ENCODE data around the gene LPCAT2. TPM values are rescaled to one million over a fixed set of nuclear protein-coding genes. Genes with fewer than 3 reads are reported as not detected.

Gene LPCAT2
- polyA plus RNA-seq, 1 donor from 2014 or later = 0.59 TPM

DNA sequence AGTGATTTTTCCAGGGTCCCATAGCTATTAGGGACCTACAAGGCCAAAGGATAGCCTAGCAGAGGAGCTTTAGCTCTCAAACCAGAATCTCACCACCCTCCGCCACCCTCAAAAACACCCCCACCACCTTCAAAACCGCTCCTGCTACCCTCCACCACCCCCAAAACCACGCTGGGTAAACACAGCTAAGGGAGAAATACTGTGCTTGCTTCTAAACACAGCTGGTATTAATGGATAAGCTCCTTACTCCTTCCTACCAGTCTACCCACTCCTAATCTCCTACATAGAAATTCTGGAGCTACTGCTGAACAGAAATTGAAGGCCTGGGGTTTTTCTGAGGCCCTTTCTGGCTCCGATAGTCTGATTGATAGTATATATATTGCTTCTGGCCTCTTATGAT is 2.2 kb upstream of the LPCAT2 start:
- no peak for TF ChIP-seq MXI1 (conservative IDR thresholded peaks at IDR 0.05; ENCODE audit: poor library complexity, severe bottlenecking)
- TF ChIP-seq SMC3 (conservative IDR thresholded peaks at IDR 0.05; ENCODE audit: poor library complexity) = no peak
- no peak for TF ChIP-seq EZH2 (IDR thresholded peaks at IDR 0.05; ENCODE audit: borderline replicate concordance, insufficient read depth, low read length, poor library complexity, severe bottlenecking)
- Histone ChIP-seq H3K9me3 (ENCODE audit: low read length) (no peaks in the 10 kb centered on the region), H3K27ac (ENCODE audit: low read length) (no peak overlapping the region), H3K79me2 (replicated peaks; ENCODE audit: insufficient read depth, low read length) (no peaks in the 10 kb centered on the region), H3K4me2 (ENCODE audit: low read length) (no peak overlapping the region), H3K4me3 (ENCODE audit: low read length) (no peak overlapping the region), H3K27me3 (ENCODE audit: insufficient read depth, low read depth, low read length) (peaks cover 16% of the 10 kb centered on the region), H4K20me1 (ENCODE audit: insufficient read depth) (no peaks in the 10 kb centered on the region), H3K9me2 (ENCODE audit: insufficient read depth, low read length) (no peaks in the 10 kb centered on the region), H3F3A (ENCODE audit: insufficient read depth, low read length, poor library complexity, severe bottlenecking) (no peaks in the 10 kb centered on the region), H3K36me3 (ENCODE audit: insufficient read depth, low read length) (no peaks in the 10 kb centered on the region), H2AFZ (ENCODE audit: low read depth, low read length) (no peak overlapping the region), H3K9ac (ENCODE audit: low read length) (no peak overlapping the region)

GRCh38 chr16:55508271-55508921 is 476 bp upstream of the LPCAT2 start:
- H3K4me3 ChIP-seq (ENCODE audit: low read length) = peak overlapping the region; percentile 68
- H3K27ac ChIP-seq (ENCODE audit: low read length) = no peak overlapping the region
- peaks cover 16% of the 10 kb centered on the region for H3K27me3 ChIP-seq (ENCODE audit: insufficient read depth, low read depth, low read length)
- no peak overlapping the region for H3K9ac ChIP-seq (ENCODE audit: low read length)
- H3F3A ChIP-seq (ENCODE audit: insufficient read depth, low read length, poor library complexity, severe bottlenecking) = no peaks in the 10 kb centered on the region
- H2AFZ ChIP-seq (ENCODE audit: low read depth, low read length) = no peak overlapping the region
- H3K36me3 ChIP-seq (ENCODE audit: insufficient read depth, low read length) = no peaks in the 10 kb centered on the region
- H3K79me2 ChIP-seq (replicated peaks; ENCODE audit: insufficient read depth, low read length) = no peaks in the 10 kb centered on the region
- no peaks in the 10 kb centered on the region for H3K9me3 ChIP-seq (ENCODE audit: low read length)
- no peaks in the 10 kb centered on the region for H3K9me2 ChIP-seq (ENCODE audit: insufficient read depth, low read length)
- no peaks in the 10 kb centered on the region for H4K20me1 ChIP-seq (ENCODE audit: insufficient read depth)
- no peak overlapping the region for H3K4me2 ChIP-seq (ENCODE audit: low read length)
- no peak for TF ChIP-seq POLR2AphosphoS5 (IDR thresholded peaks at IDR 0.05)
- no peak for TF ChIP-seq RAD21 (conservative IDR thresholded peaks at IDR 0.05)
- no peak for TF ChIP-seq REST (IDR thresholded peaks at IDR 0.05; ENCODE audit: borderline replicate concordance)

- Histone ChIP-seq H3K4me2 (ENCODE audit: low read length) (no peak overlapping the region), H3K9me2 (ENCODE audit: insufficient read depth, low read length) (no peaks in the 10 kb centered on the region), H3K9ac (ENCODE audit: low read length) (no peak overlapping the region), H3K9me3 (ENCODE audit: low read length) (no peaks in the 10 kb centered on the region), H3F3A (ENCODE audit: insufficient read depth, low read length, poor library complexity, severe bottlenecking) (no peaks in the 10 kb centered on the region), H3K27me3 (ENCODE audit: insufficient read depth, low read depth, low read length) (peaks cover 16% of the 10 kb centered on the region), H3K27ac (ENCODE audit: low read length) (no peak overlapping the region), H4K20me1 (ENCODE audit: insufficient read depth) (no peaks in the 10 kb centered on the region), H3K79me2 (replicated peaks; ENCODE audit: insufficient read depth, low read length) (no peaks in the 10 kb centered on the region), H2AFZ (ENCODE audit: low read depth, low read length) (no peak overlapping the region), H3K36me3 (ENCODE audit: insufficient read depth, low read length) (no peaks in the 10 kb centered on the region), H3K4me3 (ENCODE audit: low read length) (no peak overlapping the region)
- TF ChIP-seq POLR2AphosphoS5 (IDR thresholded peaks at IDR 0.05) (no peak), REST (IDR thresholded peaks at IDR 0.05; ENCODE audit: borderline replicate concordance) (no peak), RAD21 (conservative IDR thresholded peaks at IDR 0.05) (no peak), SMC3 (conservative IDR thresholded peaks at IDR 0.05; ENCODE audit: poor library complexity) (no peak), TAF1 (IDR thresholded peaks at IDR 0.05; ENCODE audit: low read depth) (no peak), EZH2 (IDR thresholded peaks at IDR 0.05; ENCODE audit: borderline replicate concordance, insufficient read depth, low read length, poor library complexity, severe bottlenecking) (no peak), EP300 (conservative IDR thresholded peaks at IDR 0.05; ENCODE audit: poor library complexity, severe bottlenecking) (no peak), MXI1 (conservative IDR thresholded peaks at IDR 0.05; ENCODE audit: poor library complexity, severe bottlenecking) (no peak)
- TF ChIP-seq, protein P1, sequence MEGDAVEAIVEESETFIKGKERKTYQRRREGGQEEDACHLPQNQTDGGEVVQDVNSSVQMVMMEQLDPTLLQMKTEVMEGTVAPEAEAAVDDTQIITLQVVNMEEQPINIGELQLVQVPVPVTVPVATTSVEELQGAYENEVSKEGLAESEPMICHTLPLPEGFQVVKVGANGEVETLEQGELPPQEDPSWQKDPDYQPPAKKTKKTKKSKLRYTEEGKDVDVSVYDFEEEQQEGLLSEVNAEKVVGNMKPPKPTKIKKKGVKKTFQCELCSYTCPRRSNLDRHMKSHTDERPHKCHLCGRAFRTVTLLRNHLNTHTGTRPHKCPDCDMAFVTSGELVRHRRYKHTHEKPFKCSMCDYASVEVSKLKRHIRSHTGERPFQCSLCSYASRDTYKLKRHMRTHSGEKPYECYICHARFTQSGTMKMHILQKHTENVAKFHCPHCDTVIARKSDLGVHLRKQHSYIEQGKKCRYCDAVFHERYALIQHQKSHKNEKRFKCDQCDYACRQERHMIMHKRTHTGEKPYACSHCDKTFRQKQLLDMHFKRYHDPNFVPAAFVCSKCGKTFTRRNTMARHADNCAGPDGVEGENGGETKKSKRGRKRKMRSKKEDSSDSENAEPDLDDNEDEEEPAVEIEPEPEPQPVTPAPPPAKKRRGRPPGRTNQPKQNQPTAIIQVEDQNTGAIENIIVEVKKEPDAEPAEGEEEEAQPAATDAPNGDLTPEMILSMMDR (IDR thresholded peaks at IDR 0.05; ENCODE audit: poor library complexity, severe bottlenecking) = no peak
Measured at GRCh38 chr16:55510185-55510805, 1.4 kb downstream of the LPCAT2 start.

Data from neural cell (in vitro differentiated cells).